Measurements from ENCODE around the gene CSNK1A1. TPM values are rescaled to one million over a fixed set of nuclear protein-coding genes. Genes with fewer than 3 reads are reported as not detected.

CSNK1A1 gene
- total RNA-seq (ENCODE audit: low replicate concordance), result 399 and 602 TPM in 2 replicates

DNA sequence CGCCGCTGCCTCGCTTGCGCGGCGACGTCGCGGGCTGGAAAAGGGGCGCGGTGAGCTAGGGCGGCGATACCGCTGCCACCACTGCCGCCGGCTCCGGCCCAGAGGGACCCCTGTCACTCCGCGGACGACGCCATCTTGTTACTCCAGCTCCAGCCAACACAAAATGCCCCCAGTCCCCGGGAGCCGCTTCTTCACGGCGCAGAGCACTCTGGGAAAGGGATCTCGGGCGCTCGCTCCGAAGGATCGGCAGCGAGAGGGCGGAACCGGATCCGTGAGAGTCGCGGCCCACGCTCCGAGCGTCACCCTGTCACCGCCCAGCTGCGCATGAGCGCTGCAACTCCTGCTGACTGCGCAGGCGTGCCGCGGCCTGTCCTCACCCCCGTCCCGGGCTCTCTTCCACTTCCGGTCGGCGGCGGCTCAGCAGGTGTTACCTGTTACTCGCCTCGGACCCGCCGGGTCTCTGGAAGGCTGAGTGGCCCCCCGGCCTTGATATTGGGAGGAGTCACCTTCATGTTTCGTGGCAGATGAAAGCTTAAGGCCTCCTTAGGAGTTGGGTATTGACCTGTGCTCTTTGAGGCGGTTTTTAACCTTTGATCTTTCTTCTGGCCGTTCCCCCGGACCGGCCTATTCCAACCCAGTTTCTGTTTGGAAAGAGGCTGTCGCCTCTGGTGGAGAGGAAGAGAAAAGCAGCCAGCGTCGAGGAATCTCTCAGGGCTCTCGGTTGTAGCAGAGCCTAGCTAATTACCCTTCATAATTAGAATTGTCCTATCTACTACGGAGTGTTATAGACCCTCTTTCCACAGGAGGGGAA, at the start of gene CSNK1A1:
Gene CSNK1A1 (minus strand): TSS at position 213 of the 811 bp plus-strand sequence. CDS start 475 bp downstream, outside the sequence.

DNA sequence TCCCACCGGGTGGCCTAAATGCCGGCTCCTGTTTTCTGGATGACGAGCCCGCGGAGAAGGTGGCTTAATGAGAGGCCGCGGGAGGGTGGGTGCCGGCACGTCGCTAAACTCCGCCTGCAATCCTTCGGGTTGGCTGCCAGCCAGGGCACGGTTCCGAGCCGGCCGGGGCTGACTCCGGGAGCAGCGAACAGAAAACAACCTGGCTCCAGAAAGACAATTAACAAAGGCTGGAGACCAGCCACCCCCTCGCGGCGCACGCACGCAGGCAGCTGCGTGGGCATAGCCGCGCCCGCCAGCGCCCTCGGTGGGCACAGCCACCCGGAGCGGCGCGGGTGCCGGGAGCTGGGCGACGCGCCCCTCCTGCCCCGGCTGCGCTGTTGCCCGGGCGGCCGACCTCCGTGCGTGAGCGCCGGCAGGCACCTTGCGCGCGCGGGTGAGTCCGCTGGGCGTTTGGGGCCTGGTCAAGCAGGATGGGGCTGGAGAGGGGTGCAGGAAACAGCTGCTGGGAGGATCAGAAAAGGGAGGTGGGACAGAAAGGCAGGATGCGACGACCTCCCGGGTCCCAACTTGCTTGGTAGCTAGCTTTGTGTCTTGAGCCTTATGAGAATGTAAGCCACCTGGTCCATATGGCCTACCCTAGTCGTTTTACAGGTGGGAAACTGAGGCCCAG, 30.1 kb upstream of the CSNK1A1 start, which contains the start of gene ARHGEF37:
Gene ARHGEF37 (plus strand): TSS at position 307 of the 670 bp plus-strand sequence. CDS start 16,272 bp downstream, outside the sequence.

Other genes starting within 250 kb of the CSNK1A1 start
- gene GRPEL2, start 205.9 kb downstream of the CSNK1A1 start, total RNA-seq (ENCODE audit: low replicate concordance), result 20.2 and 20.8 TPM in 2 replicates
- 4.6 and 9.9 TPM in 2 replicates for gene PCYOX1L, start 193.4 kb downstream of the CSNK1A1 start, total RNA-seq (ENCODE audit: low replicate concordance)
- gene IL17B, start 172.1 kb downstream of the CSNK1A1 start, total RNA-seq (ENCODE audit: low replicate concordance), result not detected in 2 replicates
- 1.4 and 7.4 TPM in 2 replicates for gene ARHGEF37, start 30.1 kb upstream of the CSNK1A1 start, total RNA-seq (ENCODE audit: low replicate concordance)
- gene PPARGC1B, start 178.9 kb upstream of the CSNK1A1 start, total RNA-seq (ENCODE audit: low replicate concordance), result 0.12 and 0.15 TPM in 2 replicates